OCI-LY3 (cell line): ENCODE data around the gene CLIC5.

ENCODE experiments used
- H2AFZ ChIP-seq: fragments of 200-600, 300-600 bp; shearing (Covaris generic); 2 replicates; pipeline ENCODE4 v1.6.0; 2014; ENCODE audit warnings: antibody characterized with exemption, low read depth, low read length
- H3K27ac ChIP-seq: fragments of 200-600, 300-600 bp; sonication (generic); 2 replicates; pipeline ENCODE4 v1.5.1; 2014; ENCODE audit warnings: mild to moderate bottlenecking, low read length, moderate library complexity, mixed read lengths
- H3K27me3 ChIP-seq: fragments of 200-600, 300-600 bp; sonication (generic); 2 replicates; pipeline ENCODE4 v1.6.1; 2014; ENCODE audit warnings: low read depth, low read length, mixed read lengths
- H3K36me3 ChIP-seq: fragments of 200-600, 300-600 bp; sonication (generic); replicated peaks from 2 replicates; pipeline ENCODE3; 2014; ENCODE audit warnings: low read depth, low read length, mixed read lengths
- H3K4me1 ChIP-seq: fragments of 300-600, 200-600 bp; sonication (generic); 2 replicates; pipeline ENCODE4 v1.6.1; 2014; ENCODE audit warnings: low read length, mixed read lengths
- H3K4me2 ChIP-seq: fragments of 200-600, 300-600 bp; sonication (generic); 2 replicates; pipeline ENCODE4 v1.6.1; 2014; ENCODE audit warnings: low read length, mixed read lengths
- H3K4me3 ChIP-seq: fragments of 300-600, 200-600 bp; sonication (generic); 2 replicates; pipeline ENCODE4 v1.5.1; 2014; ENCODE audit warnings: antibody characterized with exemption, mild to moderate bottlenecking, low read length, moderate library complexity
- H3K79me2 ChIP-seq: fragments of 300-600, 200-600 bp; shearing (Covaris generic); 2 replicates; pipeline ENCODE4 v1.6.1; 2014; ENCODE audit warnings: mild to moderate bottlenecking, low read length, mixed read lengths
- H3K9ac ChIP-seq: fragments of 300-600, 200-600 bp; shearing (Covaris generic); 2 replicates; pipeline ENCODE4 v1.6.0; 2014; ENCODE audit warnings: mild to moderate bottlenecking, low read length, moderate library complexity
- H3K9me3 ChIP-seq: fragments of 200-600, 300-600 bp; shearing (Covaris generic); 2 replicates; pipeline ENCODE4 v1.6.1; 2014; ENCODE audit warnings: low read length, mixed read lengths; ENCODE audit not compliant: insufficient read depth
- H4K20me1 ChIP-seq: fragments of 200-600, 300-600 bp; sonication (generic); 2 replicates; pipeline ENCODE4 v1.6.1; 2016; ENCODE audit warnings: low read length, mixed read lengths; ENCODE audit not compliant: insufficient read depth
- EZH2phosphoT487 ChIP-seq: fragments of 200-600 bp; shearing (Covaris generic); IDR thresholded peaks from 2 replicates; pipeline ENCODE4 v1.6.1; 2018; ENCODE audit warnings: antibody characterized with exemption, mixed run types, low read depth
- TF ChIP-seq, protein P1 (sequence below): fragments of 200-600, 300-600 bp; sonication (generic); IDR thresholded peaks from 2 replicates; pipeline ENCODE4 v1.5.1; 2014; ENCODE audit warnings: antibody characterized with exemption, low read length, low read depth

CLIC5 gene

DNA sequence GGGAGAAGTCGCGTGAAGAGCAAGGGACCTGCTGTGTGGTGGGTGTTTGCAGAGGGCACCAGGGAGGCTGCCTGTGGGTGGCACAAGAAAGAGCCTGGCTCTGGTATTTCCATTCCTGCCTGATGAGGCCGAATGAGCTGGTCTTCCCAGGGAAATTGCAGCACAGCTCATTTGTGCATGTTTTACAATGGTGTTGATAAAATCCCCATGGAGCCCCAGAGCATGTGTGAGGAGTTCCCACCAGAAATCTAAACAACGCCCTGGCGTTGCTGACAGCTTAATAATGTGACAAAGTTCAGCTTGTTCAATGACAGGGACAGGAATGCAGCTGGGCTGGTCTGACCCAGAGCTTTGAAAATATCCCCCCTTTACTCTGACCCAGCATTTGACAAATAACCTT, 135.5 kb downstream of the CLIC5 start:
- H3K9me3 ChIP-seq = no peaks in the 10 kb centered on the region
- H3K79me2 ChIP-seq = no peaks in the 10 kb centered on the region
- no peak overlapping the region for H3K4me2 ChIP-seq
- H4K20me1 ChIP-seq = no peaks in the 10 kb centered on the region
- H3K9ac ChIP-seq = no peak overlapping the region
- H3K27me3 ChIP-seq = peaks cover 31% of the 10 kb centered on the region
- no peak overlapping the region for H3K27ac ChIP-seq
- TF ChIP-seq, protein P1, sequence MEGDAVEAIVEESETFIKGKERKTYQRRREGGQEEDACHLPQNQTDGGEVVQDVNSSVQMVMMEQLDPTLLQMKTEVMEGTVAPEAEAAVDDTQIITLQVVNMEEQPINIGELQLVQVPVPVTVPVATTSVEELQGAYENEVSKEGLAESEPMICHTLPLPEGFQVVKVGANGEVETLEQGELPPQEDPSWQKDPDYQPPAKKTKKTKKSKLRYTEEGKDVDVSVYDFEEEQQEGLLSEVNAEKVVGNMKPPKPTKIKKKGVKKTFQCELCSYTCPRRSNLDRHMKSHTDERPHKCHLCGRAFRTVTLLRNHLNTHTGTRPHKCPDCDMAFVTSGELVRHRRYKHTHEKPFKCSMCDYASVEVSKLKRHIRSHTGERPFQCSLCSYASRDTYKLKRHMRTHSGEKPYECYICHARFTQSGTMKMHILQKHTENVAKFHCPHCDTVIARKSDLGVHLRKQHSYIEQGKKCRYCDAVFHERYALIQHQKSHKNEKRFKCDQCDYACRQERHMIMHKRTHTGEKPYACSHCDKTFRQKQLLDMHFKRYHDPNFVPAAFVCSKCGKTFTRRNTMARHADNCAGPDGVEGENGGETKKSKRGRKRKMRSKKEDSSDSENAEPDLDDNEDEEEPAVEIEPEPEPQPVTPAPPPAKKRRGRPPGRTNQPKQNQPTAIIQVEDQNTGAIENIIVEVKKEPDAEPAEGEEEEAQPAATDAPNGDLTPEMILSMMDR = no peak
- no peak for TF ChIP-seq EZH2phosphoT487
- H3K4me3 ChIP-seq = no peak overlapping the region
- no peak overlapping the region for H2AFZ ChIP-seq
- no peaks in the 10 kb centered on the region for H3K4me1 ChIP-seq
- no peaks in the 10 kb centered on the region for H3K36me3 ChIP-seq

DNA sequence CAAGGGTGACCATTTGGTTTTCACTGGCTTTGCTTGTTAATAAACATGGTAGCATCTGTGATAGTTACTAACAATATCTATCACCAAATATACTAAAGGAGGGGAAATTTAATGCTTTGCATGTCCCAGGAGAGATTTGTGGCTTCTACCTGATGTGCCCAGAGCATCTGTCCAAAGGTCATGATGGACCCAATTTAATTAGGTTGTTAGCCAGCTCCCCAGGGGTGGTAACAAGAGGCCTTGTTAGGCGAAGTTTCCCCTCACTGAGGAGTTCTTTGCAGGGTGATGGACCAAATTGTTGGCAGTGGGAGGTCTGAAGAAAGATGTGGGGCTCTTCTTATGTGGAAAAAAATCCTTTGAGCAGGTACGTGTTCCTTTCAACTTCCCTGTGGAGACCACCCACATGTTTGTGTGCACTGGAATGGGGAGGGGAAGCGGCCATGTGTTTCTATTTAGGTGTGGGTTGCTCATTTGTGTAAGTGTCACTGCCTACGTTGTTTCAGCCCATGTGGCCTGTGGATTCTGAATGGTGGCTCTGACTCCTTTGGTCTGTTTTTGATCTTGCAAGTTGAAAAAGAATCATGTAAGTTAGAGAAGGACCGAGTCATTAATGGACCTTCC, 137.6 kb downstream of the CLIC5 start:
- H3K36me3 ChIP-seq = no peaks in the 10 kb centered on the region
- H3K27ac ChIP-seq = no peak overlapping the region
- no peak overlapping the region for H3K4me2 ChIP-seq
- no peak overlapping the region for H3K9ac ChIP-seq
- H2AFZ ChIP-seq = no peak overlapping the region
- H3K9me3 ChIP-seq = no peaks in the 10 kb centered on the region
- TF ChIP-seq EZH2phosphoT487 = no peak
- TF ChIP-seq, protein P1 = no peak
- peaks cover 41% of the 10 kb centered on the region for H3K27me3 ChIP-seq
- H3K4me3 ChIP-seq = no peak overlapping the region
- H3K4me1 ChIP-seq = no peaks in the 10 kb centered on the region
- H3K79me2 ChIP-seq = no peaks in the 10 kb centered on the region
- no peaks in the 10 kb centered on the region for H4K20me1 ChIP-seq

DNA sequence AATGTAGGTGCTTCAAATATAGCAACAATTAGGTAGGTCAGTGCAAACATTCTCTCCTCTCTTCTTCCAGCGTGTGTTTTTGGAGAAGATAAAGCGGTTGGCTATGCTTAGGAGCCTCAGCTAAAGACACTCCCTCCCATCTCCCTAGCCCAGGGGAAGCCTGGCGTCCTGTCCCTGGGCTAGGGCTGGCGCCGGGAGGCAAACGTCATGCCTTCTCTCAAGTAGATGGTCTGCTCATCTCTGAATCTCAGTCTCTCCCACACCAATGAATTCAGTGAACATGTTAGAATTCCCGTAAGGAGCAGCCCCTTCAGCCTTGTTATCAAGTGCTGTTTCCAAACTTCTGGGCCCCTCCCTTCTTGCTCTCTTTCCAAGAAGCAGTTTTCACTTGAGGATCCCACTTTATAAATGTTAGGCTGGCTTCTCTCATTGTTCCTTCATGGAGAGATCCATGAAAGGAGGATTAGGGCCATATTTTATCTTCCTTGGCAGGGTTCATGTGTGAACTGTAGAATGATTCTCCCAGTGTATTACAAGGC, 142.8 kb downstream of the CLIC5 start:
- H3K79me2 ChIP-seq = no peaks in the 10 kb centered on the region
- H2AFZ ChIP-seq = no peak overlapping the region
- peaks cover 47% of the 10 kb centered on the region for H3K27me3 ChIP-seq
- H3K36me3 ChIP-seq = no peaks in the 10 kb centered on the region
- no peaks in the 10 kb centered on the region for H4K20me1 ChIP-seq
- H3K4me1 ChIP-seq = no peaks in the 10 kb centered on the region
- H3K4me2 ChIP-seq = no peak overlapping the region
- H3K9ac ChIP-seq = no peak overlapping the region
- no peak overlapping the region for H3K27ac ChIP-seq
- H3K9me3 ChIP-seq = no peaks in the 10 kb centered on the region
- no peak for TF ChIP-seq EZH2phosphoT487
- TF ChIP-seq, protein P1 = no peak
- H3K4me3 ChIP-seq = no peak overlapping the region

DNA sequence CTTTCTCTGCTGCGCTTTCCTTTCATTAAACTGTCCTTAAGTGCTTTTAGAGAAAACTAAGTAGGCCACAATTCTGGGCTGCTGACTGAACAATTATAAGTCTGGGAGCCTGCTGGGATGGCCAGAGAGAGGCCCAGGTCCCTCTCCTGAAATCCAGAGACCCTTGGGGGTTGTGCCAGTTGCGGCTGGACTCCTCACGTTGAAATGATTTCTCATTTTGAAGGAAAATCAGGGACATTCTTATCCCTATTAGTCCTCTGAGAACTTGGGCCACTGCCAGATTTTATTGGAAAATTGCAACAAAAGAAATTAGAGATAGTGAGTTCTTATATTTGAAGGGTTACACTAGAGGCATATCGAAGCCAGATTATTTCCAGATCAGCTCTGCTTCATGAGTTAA, 145.1 kb downstream of the CLIC5 start:
- Histone ChIP-seq H3K27ac (no peak overlapping the region), H3K9me3 (no peaks in the 10 kb centered on the region), H3K9ac (no peak overlapping the region), H3K79me2 (no peaks in the 10 kb centered on the region), H3K27me3 (peaks cover 66% of the 10 kb centered on the region), H3K4me2 (no peak overlapping the region), H4K20me1 (no peaks in the 10 kb centered on the region), H3K36me3 (no peaks in the 10 kb centered on the region), H3K4me1 (no peaks in the 10 kb centered on the region), H3K4me3 (no peak overlapping the region), H2AFZ (no peak overlapping the region)
- TF ChIP-seq, protein P1 = no peak
- TF ChIP-seq EZH2phosphoT487 = no peak
